Stimulated activated CD8-positive, alpha-beta memory T cell treated with anti-CD3 and anti-CD28 coated beads, Interleukin-4, amount 100 ng/mL, for 24 hours (primary cell): Measurements from ENCODE around the gene CROCC2.

Experiments used
- DNase-seq: peaks from one replicate; pipeline ENCODE4 v3.0.0-alpha.2; 2020; ENCODE audit warnings: low read depth

CROCC2 gene

GRCh38 chr2:240956171-240956934 is 50.2 kb downstream of the CROCC2 start:
- DNase-seq = no peak

GRCh38 chr2:240956935-240957655 is 51.0 kb downstream of the CROCC2 start:
- DNase-seq = no peak

DNA sequence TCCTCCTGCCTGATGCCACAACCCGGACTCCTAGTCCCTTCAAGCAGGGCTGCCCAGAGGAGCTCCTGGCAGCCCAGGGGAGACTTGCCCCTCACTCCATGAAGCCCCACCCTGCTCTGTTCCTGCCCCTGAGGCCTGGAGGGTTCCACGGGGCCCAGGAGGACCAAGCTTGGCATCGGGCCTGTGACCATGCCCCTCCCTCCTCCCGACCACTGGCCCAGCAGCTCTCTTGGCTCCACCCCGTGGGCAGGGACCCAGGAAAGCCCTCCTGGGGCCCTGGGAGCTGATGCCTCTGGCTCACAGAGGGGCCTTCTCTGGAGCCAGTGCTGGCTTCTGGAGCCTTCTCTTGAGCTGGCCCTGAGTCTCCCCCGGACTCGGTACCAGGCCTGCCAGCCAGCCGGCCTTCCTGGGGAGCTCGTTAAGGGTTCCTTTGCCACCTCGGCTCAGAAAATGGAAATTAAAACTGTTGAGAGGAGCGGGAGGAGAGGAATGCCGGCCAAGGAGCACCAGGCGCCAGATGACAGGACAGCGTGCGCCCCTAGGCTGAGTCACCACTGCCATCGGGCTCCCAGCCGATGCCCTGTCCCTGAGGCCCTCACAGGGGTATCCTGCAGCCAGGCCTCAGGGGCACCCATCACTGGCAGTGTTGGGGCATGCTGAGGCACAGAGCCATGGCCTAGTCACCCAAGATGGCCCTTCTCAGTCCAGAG is 51.7 kb downstream of the CROCC2 start:
- DNase-seq = no peak

GRCh38 chr2:240958366-240959213 is 52.5 kb downstream of the CROCC2 start:
- DNase-seq = no peak

- no peak for DNase-seq
Measured at GRCh38 chr2:240959214-240959940, 53.2 kb downstream of the CROCC2 start.

DNA sequence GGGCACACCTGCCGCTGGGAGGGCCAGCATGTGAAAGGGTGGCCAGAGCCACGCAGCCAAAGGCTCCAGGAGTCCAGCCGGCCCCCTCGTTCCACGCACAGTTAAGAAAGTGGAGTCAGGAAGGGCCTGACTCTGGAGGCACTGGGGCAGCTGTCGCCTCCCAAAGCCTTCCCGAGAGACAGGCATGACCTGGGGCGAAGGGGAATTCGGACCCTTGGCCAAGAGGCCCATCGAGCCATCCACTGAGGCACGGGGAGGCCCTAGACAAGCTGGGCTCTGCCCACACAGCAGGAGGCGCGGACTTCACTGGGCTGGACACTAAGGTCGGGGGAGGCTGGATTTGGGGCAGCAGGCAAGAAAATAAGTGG is 53.8 kb downstream of the CROCC2 start:
- DNase-seq = no peak

DNA sequence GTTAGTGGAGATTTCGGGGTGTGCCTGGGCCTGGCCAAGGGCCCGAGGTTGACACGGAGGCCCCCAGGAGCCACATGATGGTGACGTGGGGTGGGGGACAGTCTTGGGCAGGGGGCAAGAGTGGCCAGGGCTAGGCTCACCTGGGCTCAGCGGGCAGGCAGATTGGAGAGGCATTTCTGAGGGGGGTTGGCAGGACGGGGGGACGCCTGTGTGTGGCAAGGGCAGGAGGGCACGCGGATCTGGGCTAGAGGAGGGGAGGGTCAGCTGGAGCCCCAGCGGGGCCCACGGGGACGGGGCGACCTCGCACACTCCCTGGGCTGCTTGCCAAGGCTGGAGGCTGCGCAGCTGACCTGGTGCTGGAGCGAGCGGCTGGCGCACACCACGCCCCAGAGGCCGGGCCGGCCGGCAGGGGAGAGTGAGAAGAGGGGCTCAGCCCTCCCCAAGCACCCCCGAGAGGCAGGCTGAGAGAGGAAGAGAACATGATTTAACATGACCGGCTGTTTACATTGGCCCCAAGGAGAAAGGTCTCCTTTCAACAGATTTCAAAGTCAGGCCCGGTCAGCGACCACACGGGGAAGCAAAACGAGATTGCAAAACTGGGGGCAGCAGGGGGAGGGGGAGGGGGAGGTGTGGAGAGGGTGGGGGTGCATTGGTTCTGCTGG is 54.3 kb downstream of the CROCC2 start:
- DNase-seq = no peak

GRCh38 chr2:240960971-240961876 is 55.1 kb downstream of the CROCC2 start:
- no peak for DNase-seq

DNA sequence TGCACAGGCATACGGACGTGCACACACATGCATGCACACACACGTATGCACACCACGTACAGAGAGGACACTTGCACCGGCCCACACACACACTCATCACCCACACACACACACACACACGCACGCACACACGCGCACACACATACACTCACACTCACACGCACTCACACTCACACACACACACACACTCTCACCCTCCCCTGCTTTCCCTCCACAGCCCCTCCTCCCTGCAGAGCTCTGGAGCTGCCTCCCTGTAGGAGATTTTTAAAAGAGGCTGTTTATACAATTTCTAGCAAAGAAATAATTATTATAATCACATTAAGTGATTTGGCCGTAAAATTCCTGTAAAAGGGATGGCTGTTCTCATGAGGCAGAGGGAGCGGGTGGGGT is 55.8 kb downstream of the CROCC2 start:
- no peak for DNase-seq

DNA sequence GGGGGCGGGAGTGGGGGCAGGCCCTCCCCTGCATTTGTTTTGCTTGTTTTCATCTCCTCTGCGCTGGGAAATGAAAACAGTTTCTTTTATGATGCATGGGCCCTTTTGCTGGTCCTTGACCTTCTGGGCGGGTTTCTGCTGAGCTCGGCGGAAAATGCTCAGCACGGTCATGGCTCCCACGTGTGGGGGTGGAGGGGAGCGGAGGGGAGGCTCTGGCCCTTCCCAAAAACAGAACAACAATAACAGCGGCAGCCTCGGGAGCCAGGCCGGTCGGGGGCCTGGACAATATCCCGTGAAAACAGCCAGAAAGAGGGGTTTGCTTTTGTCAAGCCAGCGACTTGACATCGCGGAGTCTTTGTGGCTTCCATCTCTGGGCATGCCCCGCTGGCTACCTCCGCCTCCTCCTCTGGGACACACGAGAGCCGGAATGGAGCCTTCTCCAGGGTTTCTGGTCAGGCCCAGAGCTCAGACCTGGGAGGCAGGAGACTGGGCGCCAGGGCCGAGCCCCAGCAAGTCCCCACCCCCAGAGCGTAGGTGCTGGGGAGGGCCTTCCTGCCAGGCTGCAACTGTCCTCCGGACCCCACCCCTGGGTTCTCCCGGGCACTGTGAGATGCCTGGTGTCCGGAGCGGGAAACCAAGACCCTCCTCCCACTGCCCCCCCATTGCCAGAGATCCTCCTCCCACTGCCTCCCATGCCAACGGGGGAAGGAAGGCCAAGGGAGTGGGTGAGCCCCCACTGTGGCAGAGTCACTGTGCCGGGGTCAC is 56.3 kb downstream of the CROCC2 start:
- DNase-seq = no peak

GRCh38 chr2:240963065-240963867 is 57.1 kb downstream of the CROCC2 start:
- no peak for DNase-seq

DNA sequence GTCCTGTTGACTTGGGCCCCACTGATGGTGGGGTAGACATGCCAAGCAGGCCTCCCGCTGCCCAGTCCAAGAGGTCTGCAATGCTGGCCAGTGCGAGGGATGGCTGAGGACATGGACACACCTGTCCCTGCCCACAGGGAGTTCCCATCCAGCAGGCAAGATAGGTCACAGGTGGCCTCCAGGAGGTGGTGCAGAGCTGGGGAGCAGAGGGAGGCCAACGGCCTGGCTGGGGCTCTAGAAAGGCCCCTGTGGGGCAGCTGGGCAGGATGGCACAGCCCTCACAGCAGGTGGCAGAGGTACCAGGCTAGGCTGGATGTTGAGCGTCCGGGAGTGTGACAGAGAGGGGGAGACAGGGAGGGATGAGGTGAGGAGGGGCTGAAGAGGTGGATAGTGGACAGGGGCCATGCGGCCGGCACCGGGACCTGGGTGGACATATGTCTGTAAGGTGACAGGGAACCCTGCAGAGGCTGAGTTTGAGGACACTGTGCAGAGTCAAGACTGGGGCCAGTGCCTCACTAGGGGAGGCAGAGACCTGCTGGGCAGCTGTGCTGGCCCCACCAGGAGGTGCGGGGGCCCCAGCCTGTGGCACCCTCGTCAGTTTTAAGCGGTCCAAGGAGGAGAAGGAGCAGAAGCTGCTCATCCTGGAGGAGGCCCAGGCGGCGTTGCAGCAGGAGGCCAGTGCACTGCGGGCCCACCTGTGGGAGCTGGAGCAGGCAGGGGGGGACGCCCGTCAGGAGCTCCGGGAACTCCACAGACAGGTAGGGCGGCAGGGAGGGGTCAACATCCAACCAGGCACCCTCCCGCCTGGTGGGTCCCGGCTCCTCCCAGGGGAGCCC is 58.0 kb downstream of the CROCC2 start:
- DNase-seq = no peak

DNA sequence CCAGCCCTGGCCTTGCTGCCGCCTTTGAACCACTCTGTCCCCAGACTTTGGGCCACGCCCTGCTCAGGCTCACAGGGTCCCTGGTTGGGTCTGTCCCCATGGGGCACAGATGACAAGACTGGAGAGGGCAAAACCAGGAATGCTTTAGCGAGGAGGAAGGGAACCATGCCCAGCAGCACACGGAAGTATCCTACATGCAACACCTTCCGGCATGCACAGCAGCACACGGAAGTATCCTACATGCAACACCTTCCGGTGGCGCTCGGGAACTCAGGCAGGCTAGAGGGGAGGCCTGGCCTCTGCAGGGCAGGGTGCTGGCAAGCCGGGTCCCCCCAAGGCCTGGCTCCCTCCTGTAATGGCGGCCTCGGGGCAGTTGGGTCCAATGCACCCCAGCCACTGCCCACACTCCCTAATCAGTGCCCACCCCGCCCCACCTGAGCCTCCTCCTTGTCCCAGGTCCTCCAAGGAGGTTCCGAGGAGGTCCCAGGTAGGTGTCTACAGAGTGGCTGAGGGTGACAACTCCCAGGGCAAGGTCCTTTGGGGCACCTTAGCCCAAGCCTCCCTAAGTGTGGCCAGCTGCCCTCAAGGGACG is 58.7 kb downstream of the CROCC2 start:
- no peak for DNase-seq

DNA sequence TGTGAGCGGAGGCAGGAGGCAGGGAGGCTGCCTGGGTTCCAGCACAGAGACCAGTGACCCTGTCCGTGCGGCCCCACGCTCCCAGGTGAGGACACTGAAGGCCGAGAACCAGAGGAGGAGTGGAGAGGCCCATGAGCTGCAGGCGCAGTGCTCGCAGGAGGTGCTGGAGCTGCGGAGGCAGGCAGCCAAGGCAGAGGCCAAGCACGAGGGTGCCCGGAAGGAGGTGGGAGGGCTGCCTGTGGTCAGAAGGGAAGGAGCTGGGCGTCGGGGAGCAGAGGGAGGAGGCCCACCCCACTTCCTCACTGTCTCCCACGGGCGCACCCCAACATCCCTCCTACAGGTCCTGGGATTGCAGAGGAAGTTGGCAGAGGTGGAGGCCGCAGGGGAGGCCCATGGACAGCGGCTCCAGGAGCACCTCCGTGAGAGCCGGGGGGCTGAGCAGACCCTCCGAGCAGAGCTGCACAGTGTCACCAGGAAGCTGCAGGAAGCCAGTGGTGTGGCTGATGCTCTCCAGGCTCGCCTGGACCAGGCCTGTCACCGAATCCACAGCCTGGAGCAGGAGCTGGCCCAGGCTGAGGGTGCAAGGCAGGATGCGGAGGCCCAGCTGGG is 59.3 kb downstream of the CROCC2 start:
- DNase-seq = no peak

DNA sequence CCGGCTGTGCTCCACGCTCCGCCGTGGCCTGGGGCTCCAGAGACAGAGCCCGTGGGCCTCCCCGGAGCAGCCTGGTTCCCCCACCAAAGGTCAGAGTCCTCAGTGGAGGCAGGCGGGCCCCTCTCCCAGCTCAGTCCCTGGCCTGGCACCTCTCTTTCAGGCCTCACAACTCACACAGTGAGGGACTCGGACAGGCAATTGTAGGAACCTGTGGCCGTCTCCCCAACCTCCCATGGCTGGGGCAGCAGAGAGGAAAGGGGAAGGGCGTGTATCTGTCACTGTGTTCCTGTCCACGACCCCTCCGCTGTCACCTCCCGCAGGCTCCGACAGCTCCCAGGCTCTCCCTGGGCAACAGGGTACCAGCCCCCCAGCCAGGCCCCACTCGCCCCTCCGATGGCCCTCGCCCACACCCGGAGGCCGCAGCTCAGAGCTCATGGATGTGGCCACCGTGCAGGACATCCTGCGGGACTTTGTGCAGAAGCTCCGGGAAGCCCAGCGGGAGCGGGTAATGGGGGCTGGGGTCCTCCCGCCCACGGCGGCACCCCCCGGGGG is 59.8 kb downstream of the CROCC2 start:
- no peak for DNase-seq

DNA sequence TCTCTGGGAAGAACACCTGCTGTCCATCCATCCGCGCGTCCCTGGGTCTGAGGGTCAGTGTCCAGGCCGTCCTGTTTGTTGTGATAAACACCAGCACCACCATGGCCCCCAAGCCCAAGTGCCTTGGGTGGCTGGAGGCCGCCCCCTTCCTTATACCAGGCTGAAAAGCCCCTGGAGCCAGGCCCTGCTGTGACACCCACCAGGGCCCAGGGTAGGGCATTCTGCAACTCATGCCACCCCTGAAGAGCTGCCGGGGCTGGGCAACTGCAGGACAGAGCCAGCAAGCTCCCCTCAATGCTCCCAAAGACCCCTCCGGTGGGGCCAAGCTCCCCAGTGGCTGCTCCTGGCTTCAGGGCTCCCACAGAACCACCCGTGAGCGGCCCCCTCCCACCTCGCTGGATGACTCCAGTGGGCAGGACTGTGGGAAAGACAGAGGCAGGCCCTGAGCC is 60.3 kb downstream of the CROCC2 start:
- no peak for DNase-seq
